Loucy (cell line): Measurements from ENCODE around the gene RMND5A.

Experiments
- CTCF ChIP-seq: fragments of 200-600 bp; sonication (generic); conservative IDR thresholded peaks from 2 replicates; pipeline ENCODE4 v1.5.1; 2014; ENCODE audit warnings: mild to moderate bottlenecking, antibody characterized with exemption, low read length
- EZH2phosphoT487 ChIP-seq: fragments of 200-600 bp; IDR thresholded peaks from 2 replicates; pipeline ENCODE4 v1.6.1; 2018; ENCODE audit warnings: antibody characterized with exemption, mild to moderate bottlenecking, moderate library complexity, borderline replicate concordance

- no peak for TF ChIP-seq CTCF
- TF ChIP-seq EZH2phosphoT487 = no peak
These were observed 80.9 kb downstream of the RMND5A start for GRCh38 chr2:86800856-86801567.
